Measurements from ENCODE around the gene CACNA1B. TPM values are rescaled to one million over a fixed set of nuclear protein-coding genes. Genes with fewer than 3 reads are reported as not detected.
"Not testable (repeated sequence)": the region's sequence is repeated elsewhere in the genome, so short reads cannot be mapped to it uniquely, and the experiment has no call there.

CACNA1B gene
- total and polyA plus RNA-seq, 11 donors, result 0.03 to 0.25 (median 0.13) TPM

GRCh38 chr9:138112791-138113600, 235.4 kb downstream of the CACNA1B start:
- DNase-seq (no peak), ATAC-seq (no peak)
- 86 to 92% (median 89%) methylated on average over 36 of the region's 36 CpGs for WGBS, 4 donors

DNA sequence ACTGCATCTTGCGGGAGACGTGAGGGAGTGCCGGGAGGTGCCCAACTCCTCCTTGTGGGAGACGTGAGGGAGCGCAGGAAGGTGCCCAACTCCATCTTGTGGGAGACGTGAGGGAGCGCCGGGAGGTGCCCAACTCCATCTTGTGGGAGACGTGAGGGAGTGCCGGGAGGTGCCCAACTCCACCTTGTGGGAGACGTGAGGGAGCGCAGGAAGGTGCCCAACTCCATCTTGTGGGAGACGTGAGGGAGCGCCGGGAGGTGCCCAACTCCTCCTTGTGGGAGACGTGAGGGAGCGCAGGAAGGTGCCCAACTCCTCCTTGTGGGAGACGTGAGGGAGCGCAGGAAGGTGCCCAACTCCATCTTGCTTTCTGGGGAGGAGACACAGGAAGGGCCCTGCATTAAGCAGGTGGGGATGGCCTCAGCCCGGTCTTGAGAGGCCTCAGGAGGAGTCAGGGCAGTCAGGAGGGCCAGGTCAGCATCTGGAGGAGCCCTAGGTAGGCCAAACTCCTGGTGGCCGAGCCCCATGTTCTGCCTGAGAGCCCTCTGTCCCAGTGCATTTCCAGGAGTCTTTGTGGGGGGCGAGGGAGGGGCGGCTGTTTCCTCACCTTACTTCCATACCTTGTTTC, 236.2 kb downstream of the CACNA1B start:
- WGBS, 4 donors, result 81 to 90% (median 87%) methylated on average over 18 to 23 of the region's 23 CpGs
- H3K36me3 ChIP-seq; H3K27ac ChIP-seq; DNase-seq; ATAC-seq; intact Hi-C loops (cut with DNase I); H3K4me1 ChIP-seq; H3K4me3 ChIP-seq; H3K9me3 ChIP-seq: not testable (repeated sequence)
- H3K27me3 ChIP-seq, result peaks cover 0 to 12% (median 0%) of the 10 kb centered on the region in 9 donors

More at GRCh38 chr9:138112791-138113600, 235.4 kb downstream of the CACNA1B start:
- Histone ChIP-seq H3K27me3 (peaks cover 0 to 6% (median 0%) of the 10 kb centered on the region in 9 donors), H3K4me3 (no peak overlapping the region), H3K36me3 (no peaks in the 10 kb centered on the region), H3K4me1 (no peaks in the 10 kb centered on the region), H3K9me3 (no peaks in the 10 kb centered on the region), H3K27ac (no peak overlapping the region)
- intact Hi-C loops (cut with DNase I), result no loop called here
- TF ChIP-seq, protein P1, sequence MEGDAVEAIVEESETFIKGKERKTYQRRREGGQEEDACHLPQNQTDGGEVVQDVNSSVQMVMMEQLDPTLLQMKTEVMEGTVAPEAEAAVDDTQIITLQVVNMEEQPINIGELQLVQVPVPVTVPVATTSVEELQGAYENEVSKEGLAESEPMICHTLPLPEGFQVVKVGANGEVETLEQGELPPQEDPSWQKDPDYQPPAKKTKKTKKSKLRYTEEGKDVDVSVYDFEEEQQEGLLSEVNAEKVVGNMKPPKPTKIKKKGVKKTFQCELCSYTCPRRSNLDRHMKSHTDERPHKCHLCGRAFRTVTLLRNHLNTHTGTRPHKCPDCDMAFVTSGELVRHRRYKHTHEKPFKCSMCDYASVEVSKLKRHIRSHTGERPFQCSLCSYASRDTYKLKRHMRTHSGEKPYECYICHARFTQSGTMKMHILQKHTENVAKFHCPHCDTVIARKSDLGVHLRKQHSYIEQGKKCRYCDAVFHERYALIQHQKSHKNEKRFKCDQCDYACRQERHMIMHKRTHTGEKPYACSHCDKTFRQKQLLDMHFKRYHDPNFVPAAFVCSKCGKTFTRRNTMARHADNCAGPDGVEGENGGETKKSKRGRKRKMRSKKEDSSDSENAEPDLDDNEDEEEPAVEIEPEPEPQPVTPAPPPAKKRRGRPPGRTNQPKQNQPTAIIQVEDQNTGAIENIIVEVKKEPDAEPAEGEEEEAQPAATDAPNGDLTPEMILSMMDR (IDR thresholded peaks at IDR 0.05), result no peak
- no peak for TF ChIP-seq POLR2A (IDR thresholded peaks at IDR 0.05)

DNA sequence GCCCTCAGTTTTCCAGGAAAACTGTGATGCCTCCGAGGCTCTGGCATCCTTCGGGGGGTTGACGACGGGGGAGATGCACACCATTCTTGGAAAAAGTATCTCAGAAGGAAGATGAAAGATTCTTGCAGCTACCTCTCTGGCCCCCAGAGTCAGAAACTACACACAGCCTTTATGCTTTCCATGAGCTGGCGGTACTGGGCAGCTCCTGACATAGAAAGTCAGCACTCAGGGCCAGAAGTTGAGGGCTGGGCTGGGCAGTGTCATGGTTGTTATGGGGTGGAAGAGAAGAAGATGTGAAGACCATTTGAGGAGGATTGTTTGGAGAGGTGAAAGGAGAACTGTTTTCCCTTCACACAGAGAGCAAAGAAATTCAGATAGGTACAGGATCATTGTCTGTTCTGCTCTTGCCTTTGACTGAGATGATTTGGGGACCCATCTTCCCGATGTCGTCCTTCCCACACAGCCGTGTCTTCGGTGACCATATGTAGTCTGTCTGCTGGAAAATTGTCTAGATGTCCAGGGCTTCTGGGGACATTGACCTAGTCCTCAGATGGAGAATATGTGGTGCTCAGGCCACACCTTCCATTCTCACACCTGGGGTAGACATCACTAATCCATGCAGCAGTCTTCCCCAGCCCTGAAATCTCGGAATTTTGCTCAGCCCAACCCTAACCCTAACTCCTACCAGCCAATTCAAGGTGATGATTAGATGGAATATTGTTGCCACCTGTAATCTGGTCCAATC, 237.1 kb downstream of the CACNA1B start:
- no peak for DNase-seq
- Histone ChIP-seq H3K27me3 (peaks cover 0 to 20% (median 0%) of the 10 kb centered on the region in 9 donors), H3K4me1 (no peaks in the 10 kb centered on the region), H3K4me3 (no peak overlapping the region), H3K27ac (no peak overlapping the region), H3K9me3 (no peaks in the 10 kb centered on the region), H3K36me3 (no peaks in the 10 kb centered on the region)
- intact Hi-C loops (cut with DNase I), result no loop called here
- no peak for TF ChIP-seq POLR2A (IDR thresholded peaks at IDR 0.05)
- TF ChIP-seq, protein P1 (IDR thresholded peaks at IDR 0.05), result no peak
- no peak for ATAC-seq
- WGBS, 4 donors, result 70 to 79% (median 76%) methylated on average over 10 of the region's 10 CpGs

- intact Hi-C loops (cut with DNase I), result no loop called here
- H3K36me3 ChIP-seq, result no peaks in the 10 kb centered on the region
- H3K9me3 ChIP-seq, result no peaks in the 10 kb centered on the region
- peak in 1 of 5 donors; percentile 34 for DNase-seq
- no peaks in the 10 kb centered on the region for H3K4me1 ChIP-seq
- H3K4me3 ChIP-seq, result no peak overlapping the region
- H3K27me3 ChIP-seq, result peaks cover 0 to 28% (median 0%) of the 10 kb centered on the region in 9 donors
- H3K27ac ChIP-seq, result no peak overlapping the region
- 87 to 95% (median 90%) methylated on average over 3 to 7 of the region's 7 CpGs for WGBS, 4 donors
- no peak for TF ChIP-seq POLR2A (IDR thresholded peaks at IDR 0.05)
- TF ChIP-seq, protein P1 (IDR thresholded peaks at IDR 0.05), result no peak
- no peak for ATAC-seq
Observed at GRCh38 chr9:138115506-138115905, 237.9 kb downstream of the CACNA1B start.
